Testis (tissue), 2 donors: Measurements from ENCODE around the gene CCDC57.

Experiments
- CTCF ChIP-seq, 3 experiments: fragments of 450-650 bp in 2 of 3; fragments of 200-600 bp in 1 of 3; sonication (generic) in 1 of 3; IDR thresholded peaks; one replicate each; pipeline ENCODE4 v1.5.1; 2016 to 2019; ENCODE audit warnings: antibody characterized with exemption in 3 of 3, mild to moderate bottlenecking in 2 of 3, moderate library complexity in 1 of 3
- POLR2A ChIP-seq: fragments of 450-650 bp; IDR thresholded peaks from one replicate; pipeline ENCODE4 v1.6.1; 2017; ENCODE audit warnings: antibody characterized with exemption, mild to moderate bottlenecking, moderate library complexity

- TF ChIP-seq CTCF (IDR thresholded peaks at IDR 0.05) (no peak), POLR2A (no peak)
These were observed 159.5 kb downstream of the CCDC57 start for GRCh38 chr17:82053130-82053529.
